HCT116 (cell line): ENCODE data around the gene ACTR1A. TPM values are rescaled to one million over a fixed set of nuclear protein-coding genes. Genes with fewer than 3 reads are reported as not detected.

Experiments used
- ATAC-seq: fragments of 200-7000 bp; cut with Tn5 transposase; 2 replicates; pipeline ENCODE4 v1.9.1; 2020; ENCODE audit warnings: mild to moderate bottlenecking, moderate library complexity
- BruUV-seq: library from RNA; stranded (reverse); fragments of 400-500 nt; replicated peaks from 2 replicates; lab custom pipeline; 2021; lab: Mats Ljungman, UMichigan
- CTCF ChIA-PET: fragments of 300-600 bp; sonication (Branson Sonifier 250); formaldehyde crosslinking; loops from one replicate; lab custom pipeline; 2021; ENCODE audit warnings: antibody characterized with exemption; lab: Charles Lee
- POLR2A ChIA-PET: fragments of 300-600, 350-600 bp; sonication (Branson Sonifier 250); formaldehyde crosslinking; loops from one replicate; lab custom pipeline; 2021; ENCODE audit warnings: antibody characterized with exemption; lab: Charles Lee
- RAD21 ChIA-PET, 2 experiments: fragments of 300-600 bp; sonication (Branson Sonifier 250); formaldehyde crosslinking; loops; one replicate each; lab custom pipeline; 2023; ENCODE audit warnings: low total read pairs in 2 of 2; ENCODE audit not compliant: uncharacterized antibody in 2 of 2, unreplicated experiment in 2 of 2, low non-redundant PET in 1 of 2; lab: Charles Lee
- DNase-seq: peaks from one replicate; pipeline ENCODE4 v3.0.0-alpha.2; 2010; ENCODE audit warnings: low read depth, low spot score
- H2AFZ ChIP-seq: fragments of 200-600 bp; shearing (Covaris generic), sonication (generic); 2 replicates; pipeline ENCODE4 v1.6.1; 2017; ENCODE audit warnings: low read depth, mixed run types, mixed read lengths, antibody characterized with exemption, low read length; ENCODE audit not compliant: poor library complexity, severe bottlenecking
- H3K27ac ChIP-seq: 2 replicates; pipeline ENCODE4 v1.5.1; 2012; ENCODE audit warnings: low read depth, low read length
- H3K27me3 ChIP-seq: fragments of 200-600 bp; sonication (generic); 2 replicates; pipeline ENCODE4 v1.6.1; 2016; ENCODE audit warnings: mixed run types, low read length, mixed read lengths; ENCODE audit not compliant: insufficient read depth
- H3K36me3 ChIP-seq, 2 experiments: fragments of 200-500 bp in 1 of 2; fragments of 200-600 bp in 1 of 2; sonication (Bioruptor generic) in 1 of 2; sonication (generic) in 1 of 2; 2 replicates each; pipeline versions ENCODE4 v1.5.1 to v1.6.1; 2014 to 2016; ENCODE audit warnings: low read length in 2 of 2, inconsistent platforms in 1 of 2, mixed read lengths in 1 of 2, mixed run types in 1 of 2; ENCODE audit not compliant: insufficient read depth in 2 of 2, control insufficient read depth in 1 of 2
- H3K4me1 ChIP-seq, 2 experiments: fragments of 200-600 bp in 1 of 2; sonication (generic) in 1 of 2; 2 replicates each; pipeline versions ENCODE4 v1.5.1 to v1.6.1; 2012 to 2017; ENCODE audit warnings: low read length in 2 of 2, inconsistent platforms in 1 of 2, mild to moderate bottlenecking in 1 of 2, mixed read lengths in 1 of 2, mixed run types in 1 of 2, moderate library complexity in 1 of 2; ENCODE audit not compliant: insufficient read depth in 2 of 2, control insufficient read depth in 1 of 2
- H3K4me2 ChIP-seq: fragments of 200-600 bp; sonication (generic); 2 replicates; pipeline ENCODE4 v1.6.1; 2017; ENCODE audit warnings: mixed run types, low read length, mixed read lengths
- H3K4me3 ChIP-seq, 2 experiments: fragments of 200-600 bp in 1 of 2; sonication (generic) in 1 of 2; replicated peaks in 1 of 2; 2 replicates each; pipeline ENCODE4 v1.5.1; 2011 to 2016; ENCODE audit warnings: low read length in 2 of 2, control low read depth in 1 of 2, low read depth in 1 of 2, mild to moderate bottlenecking in 1 of 2, mixed read lengths in 1 of 2, mixed run types in 1 of 2
- H3K79me2 ChIP-seq: fragments of 200-600 bp; sonication (generic); 2 replicates; pipeline ENCODE4 v1.6.1; 2017; ENCODE audit warnings: mild to moderate bottlenecking, mixed run types, low read length, moderate library complexity, mixed read lengths; ENCODE audit not compliant: insufficient read depth
- H3K9ac ChIP-seq: fragments of 200-600 bp; sonication (generic); 2 replicates; pipeline ENCODE4 v1.6.1; 2016; ENCODE audit warnings: low read length, mixed read lengths
- H3K9me2 ChIP-seq: fragments of 200-600 bp; sonication (generic), shearing (Covaris generic); 2 replicates; pipeline ENCODE4 v1.6.1; 2017; ENCODE audit warnings: mixed run types, mild to moderate bottlenecking, moderate library complexity; ENCODE audit not compliant: insufficient read depth
- H3K9me3 ChIP-seq, 2 experiments: fragments of 200-500 bp in 1 of 2; fragments of 200-600 bp in 1 of 2; sonication (Bioruptor generic) in 1 of 2; sonication (generic) in 1 of 2; 2 replicates each; pipeline ENCODE4 v1.6.1; 2014 to 2017; ENCODE audit warnings: low read length in 2 of 2, mixed read lengths in 2 of 2, inconsistent platforms in 1 of 2, low read depth in 1 of 2, mild to moderate bottlenecking in 1 of 2, mixed run types in 1 of 2, moderate library complexity in 1 of 2; ENCODE audit not compliant: control insufficient read depth in 1 of 2, insufficient read depth in 1 of 2
- H4K20me1 ChIP-seq: fragments of 200-600 bp; sonication (generic), shearing (Covaris generic); 2 replicates; pipeline ENCODE4 v1.6.1; 2017; ENCODE audit warnings: mixed run types, mild to moderate bottlenecking, moderate library complexity; ENCODE audit not compliant: insufficient read depth
- CBX3 ChIP-seq: IDR thresholded peaks from 2 replicates; pipeline ENCODE4 v1.6.1; 2012; ENCODE audit warnings: low read depth
- CEBPB ChIP-seq: IDR thresholded peaks from 2 replicates; pipeline ENCODE4 v1.6.1; 2012; ENCODE audit warnings: low read depth
- EGR1 ChIP-seq: IDR thresholded peaks from 2 replicates; pipeline ENCODE4 v1.6.1; 2012; ENCODE audit warnings: low read depth
- EZH2phosphoT487 ChIP-seq: fragments of 200-600 bp; IDR thresholded peaks from 2 replicates; pipeline ENCODE4 v1.6.1; 2018; ENCODE audit warnings: antibody characterized with exemption, borderline replicate concordance
- FOSL1 ChIP-seq: IDR thresholded peaks from 2 replicates; pipeline ENCODE4 v1.6.1; 2012; ENCODE audit warnings: low read depth
- JUND ChIP-seq: IDR thresholded peaks from 2 replicates; pipeline ENCODE4 v1.6.1; 2012
- POLR2AphosphoS5 ChIP-seq: IDR thresholded peaks from 2 replicates; pipeline ENCODE4 v1.6.1; 2011; ENCODE audit warnings: mild to moderate bottlenecking, low read depth, low read length, moderate library complexity
- RAD21 ChIP-seq: IDR thresholded peaks from 2 replicates; pipeline ENCODE4 v1.6.1; 2012; ENCODE audit warnings: low read depth, mild to moderate bottlenecking
- SIN3A ChIP-seq: IDR thresholded peaks from 2 replicates; pipeline ENCODE4 v1.6.1; 2012; ENCODE audit warnings: low read depth
- SP1 ChIP-seq: IDR thresholded peaks from 2 replicates; pipeline ENCODE4 v1.6.1; 2012; ENCODE audit warnings: low read depth
- SRF ChIP-seq: IDR thresholded peaks from 2 replicates; pipeline ENCODE4 v1.6.1; 2012; ENCODE audit warnings: low read depth
- TCF7L2 ChIP-seq: IDR thresholded peaks from 2 replicates; pipeline ENCODE4 v1.7.0; 2011; ENCODE audit warnings: borderline replicate concordance, inconsistent platforms; ENCODE audit not compliant: insufficient read depth, insufficient read length; ENCODE audit errors: extremely low read depth
- YY1 ChIP-seq: IDR thresholded peaks from 2 replicates; pipeline ENCODE4 v1.6.1; 2011; ENCODE audit warnings: low read length, low read depth, moderate library complexity, mild to moderate bottlenecking; ENCODE audit not compliant: insufficient replicate concordance; ENCODE audit errors: extremely low read depth
- ZNF274 ChIP-seq: fragments of 200-500 bp; sonication (Bioruptor generic); IDR thresholded peaks from 2 replicates; pipeline ENCODE4 v1.6.1; 2014; ENCODE audit warnings: mild to moderate bottlenecking, low read depth, low read length, inconsistent platforms
- intact Hi-C: fragments of 100-400 bp; cut with micrococcal nuclease; formaldehyde crosslinking; loops from 2 replicates; pipeline ENCODE4 v1.10.0; 2022
- total RNA-seq: library from RNA; stranded (reverse); gene quantifications from one replicate; pipeline ENCODE4 v1.2.1, GENCODE V29; 2021; ENCODE audit not compliant: unreplicated experiment
- TF ChIP-seq, protein P1 (sequence below), 3 experiments: fragments of 200-600 bp in 1 of 3; sonication (generic) in 1 of 3; IDR thresholded peaks in 2 of 3; conservative IDR thresholded peaks in 1 of 3; 2 replicates each; pipeline ENCODE4 v1.5.1; 2012 to 2017; ENCODE audit warnings: low read depth in 2 of 3, low read length in 2 of 3, antibody characterized with exemption in 1 of 3, borderline replicate concordance in 1 of 3, control low read depth in 1 of 3, mild to moderate bottlenecking in 1 of 3, mixed read lengths in 1 of 3, mixed run types in 1 of 3, moderate library complexity in 1 of 3; ENCODE audit not compliant: insufficient read depth in 1 of 3
- TF ChIP-seq, protein P2 (sequence below): IDR thresholded peaks from 2 replicates; pipeline ENCODE4 v1.6.1; 2012
- TF ChIP-seq, protein P3 (sequence below): IDR thresholded peaks from 2 replicates; pipeline ENCODE4 v1.6.1; 2012
- TF ChIP-seq, protein P4 (sequence below): IDR thresholded peaks from 2 replicates; pipeline ENCODE4 v1.6.1; 2012; ENCODE audit warnings: low read depth
- TF ChIP-seq, protein P5 (sequence below): IDR thresholded peaks from 2 replicates; pipeline ENCODE4 v1.6.1; 2011; ENCODE audit warnings: mild to moderate bottlenecking, low read length, moderate library complexity; ENCODE audit not compliant: insufficient replicate concordance; ENCODE audit errors: extremely low read depth

Gene ACTR1A
- total RNA-seq, 1 experiment from 2014 or later: 94.2 TPM

DNA sequence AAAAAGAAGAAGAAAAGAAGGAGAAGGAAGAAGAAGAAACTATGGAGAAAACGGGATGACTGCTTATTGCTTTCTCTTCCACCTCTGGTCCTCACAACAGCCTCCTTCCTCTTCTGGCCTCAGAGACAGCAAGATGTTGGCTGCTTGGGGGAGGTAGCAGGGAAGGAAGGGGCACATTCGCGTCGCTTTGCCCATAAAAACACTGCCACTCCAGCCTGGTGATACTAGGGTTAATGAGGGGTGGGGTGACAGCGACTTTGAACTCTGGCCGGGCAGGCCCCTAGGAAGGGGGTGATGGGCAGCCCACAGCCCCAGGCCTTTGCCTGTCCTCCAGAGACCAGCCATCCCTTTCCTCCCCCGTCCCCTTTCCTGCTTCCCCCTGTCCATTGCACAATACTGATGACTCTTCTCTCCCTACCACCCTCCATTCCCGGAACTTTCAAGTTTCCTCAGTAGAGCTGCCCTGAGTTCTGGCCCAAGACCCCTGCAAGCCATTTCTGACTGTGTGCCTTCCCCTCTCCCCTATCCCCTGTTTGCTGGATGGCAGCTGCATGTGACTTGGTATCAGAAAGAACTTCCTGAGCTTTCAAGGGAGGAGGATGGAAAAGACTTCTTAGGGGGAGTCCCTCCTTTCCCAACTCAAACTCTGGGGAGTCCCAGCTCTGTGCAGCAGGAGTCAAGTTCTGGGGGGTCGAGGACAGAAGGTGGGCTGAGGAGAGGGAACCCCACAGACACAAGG lies 67.9 kb downstream of the ACTR1A start:
- no peaks in the 10 kb centered on the region for H3K9me2 ChIP-seq
- no TSS peak for BruUV-seq
- ChIA-PET RAD21 (no interaction called here), CTCF (interaction anchor here (1.1 kb wide), 1 partner anchor 12 kb away, joined by 3 read pairs; no protein-coding TSS in a partner anchor), POLR2A (interaction anchor here (0.9 to 6.6 kb wide), 2 partner anchors 12 to 17 kb away, joined by 3 to 36 read pairs; partner anchors contain the start of gene C10orf95)
- H3K9me3 ChIP-seq: no peaks in the 10 kb centered on the region
- no peak overlapping the region for H2AFZ ChIP-seq
- no peak overlapping the region for H3K4me3 ChIP-seq
- no peak overlapping the region for H3K4me2 ChIP-seq
- H4K20me1 ChIP-seq: no peaks in the 10 kb centered on the region
- H3K4me1 ChIP-seq: peaks cover 0 to 26% of the 10 kb centered on the region in 2 experiments; a peak in 2 of 4 replicates
- H3K9ac ChIP-seq: no peak overlapping the region
- no peak for ATAC-seq
- no peaks in the 10 kb centered on the region for H3K36me3 ChIP-seq
- no peak for DNase-seq
- intact Hi-C loops: no loop called here
- peaks cover 19% of the 10 kb centered on the region for H3K79me2 ChIP-seq
- H3K27ac ChIP-seq: no peak overlapping the region
- H3K27me3 ChIP-seq: peaks cover 7% of the 10 kb centered on the region; the same call in 1 of the 2 replicates
- TF ChIP-seq, protein P1, sequence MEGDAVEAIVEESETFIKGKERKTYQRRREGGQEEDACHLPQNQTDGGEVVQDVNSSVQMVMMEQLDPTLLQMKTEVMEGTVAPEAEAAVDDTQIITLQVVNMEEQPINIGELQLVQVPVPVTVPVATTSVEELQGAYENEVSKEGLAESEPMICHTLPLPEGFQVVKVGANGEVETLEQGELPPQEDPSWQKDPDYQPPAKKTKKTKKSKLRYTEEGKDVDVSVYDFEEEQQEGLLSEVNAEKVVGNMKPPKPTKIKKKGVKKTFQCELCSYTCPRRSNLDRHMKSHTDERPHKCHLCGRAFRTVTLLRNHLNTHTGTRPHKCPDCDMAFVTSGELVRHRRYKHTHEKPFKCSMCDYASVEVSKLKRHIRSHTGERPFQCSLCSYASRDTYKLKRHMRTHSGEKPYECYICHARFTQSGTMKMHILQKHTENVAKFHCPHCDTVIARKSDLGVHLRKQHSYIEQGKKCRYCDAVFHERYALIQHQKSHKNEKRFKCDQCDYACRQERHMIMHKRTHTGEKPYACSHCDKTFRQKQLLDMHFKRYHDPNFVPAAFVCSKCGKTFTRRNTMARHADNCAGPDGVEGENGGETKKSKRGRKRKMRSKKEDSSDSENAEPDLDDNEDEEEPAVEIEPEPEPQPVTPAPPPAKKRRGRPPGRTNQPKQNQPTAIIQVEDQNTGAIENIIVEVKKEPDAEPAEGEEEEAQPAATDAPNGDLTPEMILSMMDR (IDR thresholded peaks at IDR 0.05 in 2 of 3, conservative IDR thresholded peaks at IDR 0.05 in 1 of 3; ENCODE audit: borderline replicate concordance in 1 of 3, insufficient read depth in 1 of 3, low read depth in 2 of 3, low read length in 2 of 3): no peak
- TF ChIP-seq CBX3: no peak
- no peak for TF ChIP-seq ZNF274
- TF ChIP-seq, protein P2, sequence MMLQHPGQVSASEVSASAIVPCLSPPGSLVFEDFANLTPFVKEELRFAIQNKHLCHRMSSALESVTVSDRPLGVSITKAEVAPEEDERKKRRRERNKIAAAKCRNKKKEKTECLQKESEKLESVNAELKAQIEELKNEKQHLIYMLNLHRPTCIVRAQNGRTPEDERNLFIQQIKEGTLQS: no peak
- TF ChIP-seq, protein P3, sequence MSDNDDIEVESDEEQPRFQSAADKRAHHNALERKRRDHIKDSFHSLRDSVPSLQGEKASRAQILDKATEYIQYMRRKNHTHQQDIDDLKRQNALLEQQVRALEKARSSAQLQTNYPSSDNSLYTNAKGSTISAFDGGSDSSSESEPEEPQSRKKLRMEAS: no peak
- TF ChIP-seq, protein P4, sequence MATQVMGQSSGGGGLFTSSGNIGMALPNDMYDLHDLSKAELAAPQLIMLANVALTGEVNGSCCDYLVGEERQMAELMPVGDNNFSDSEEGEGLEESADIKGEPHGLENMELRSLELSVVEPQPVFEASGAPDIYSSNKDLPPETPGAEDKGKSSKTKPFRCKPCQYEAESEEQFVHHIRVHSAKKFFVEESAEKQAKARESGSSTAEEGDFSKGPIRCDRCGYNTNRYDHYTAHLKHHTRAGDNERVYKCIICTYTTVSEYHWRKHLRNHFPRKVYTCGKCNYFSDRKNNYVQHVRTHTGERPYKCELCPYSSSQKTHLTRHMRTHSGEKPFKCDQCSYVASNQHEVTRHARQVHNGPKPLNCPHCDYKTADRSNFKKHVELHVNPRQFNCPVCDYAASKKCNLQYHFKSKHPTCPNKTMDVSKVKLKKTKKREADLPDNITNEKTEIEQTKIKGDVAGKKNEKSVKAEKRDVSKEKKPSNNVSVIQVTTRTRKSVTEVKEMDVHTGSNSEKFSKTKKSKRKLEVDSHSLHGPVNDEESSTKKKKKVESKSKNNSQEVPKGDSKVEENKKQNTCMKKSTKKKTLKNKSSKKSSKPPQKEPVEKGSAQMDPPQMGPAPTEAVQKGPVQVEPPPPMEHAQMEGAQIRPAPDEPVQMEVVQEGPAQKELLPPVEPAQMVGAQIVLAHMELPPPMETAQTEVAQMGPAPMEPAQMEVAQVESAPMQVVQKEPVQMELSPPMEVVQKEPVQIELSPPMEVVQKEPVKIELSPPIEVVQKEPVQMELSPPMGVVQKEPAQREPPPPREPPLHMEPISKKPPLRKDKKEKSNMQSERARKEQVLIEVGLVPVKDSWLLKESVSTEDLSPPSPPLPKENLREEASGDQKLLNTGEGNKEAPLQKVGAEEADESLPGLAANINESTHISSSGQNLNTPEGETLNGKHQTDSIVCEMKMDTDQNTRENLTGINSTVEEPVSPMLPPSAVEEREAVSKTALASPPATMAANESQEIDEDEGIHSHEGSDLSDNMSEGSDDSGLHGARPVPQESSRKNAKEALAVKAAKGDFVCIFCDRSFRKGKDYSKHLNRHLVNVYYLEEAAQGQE: no peak
- no peak for TF ChIP-seq EZH2phosphoT487
- TF ChIP-seq SIN3A: no peak
- TF ChIP-seq CEBPB: no peak
- TF ChIP-seq, protein P5, sequence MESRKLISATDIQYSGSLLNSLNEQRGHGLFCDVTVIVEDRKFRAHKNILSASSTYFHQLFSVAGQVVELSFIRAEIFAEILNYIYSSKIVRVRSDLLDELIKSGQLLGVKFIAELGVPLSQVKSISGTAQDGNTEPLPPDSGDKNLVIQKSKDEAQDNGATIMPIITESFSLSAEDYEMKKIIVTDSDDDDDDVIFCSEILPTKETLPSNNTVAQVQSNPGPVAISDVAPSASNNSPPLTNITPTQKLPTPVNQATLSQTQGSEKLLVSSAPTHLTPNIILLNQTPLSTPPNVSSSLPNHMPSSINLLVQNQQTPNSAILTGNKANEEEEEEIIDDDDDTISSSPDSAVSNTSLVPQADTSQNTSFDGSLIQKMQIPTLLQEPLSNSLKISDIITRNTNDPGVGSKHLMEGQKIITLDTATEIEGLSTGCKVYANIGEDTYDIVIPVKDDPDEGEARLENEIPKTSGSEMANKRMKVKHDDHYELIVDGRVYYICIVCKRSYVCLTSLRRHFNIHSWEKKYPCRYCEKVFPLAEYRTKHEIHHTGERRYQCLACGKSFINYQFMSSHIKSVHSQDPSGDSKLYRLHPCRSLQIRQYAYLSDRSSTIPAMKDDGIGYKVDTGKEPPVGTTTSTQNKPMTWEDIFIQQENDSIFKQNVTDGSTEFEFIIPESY: no peak
- TF ChIP-seq POLR2AphosphoS5: no peak
- no peak for TF ChIP-seq TCF7L2
- TF ChIP-seq SP1: no peak
- no peak for TF ChIP-seq SRF
- TF ChIP-seq JUND: no peak
- TF ChIP-seq EGR1: no peak
- no peak for TF ChIP-seq RAD21
- TF ChIP-seq FOSL1: no peak
- no peak for TF ChIP-seq YY1
